GM23248 (cell line): ENCODE measurements around the gene DNAI7.

ENCODE experiments used
- EZH2 ChIP-seq: fragments of 200-600 bp; sonication (generic); IDR thresholded peaks from 2 replicates; pipeline ENCODE4 v1.6.1; 2018; ENCODE audit warnings: antibody characterized with exemption, mild to moderate bottlenecking; ENCODE audit not compliant: insufficient read depth, poor library complexity, severe bottlenecking
- EZH2phosphoT487 ChIP-seq: fragments of 200-600 bp; sonication (generic); IDR thresholded peaks from 2 replicates; pipeline ENCODE4 v1.6.1; 2018; ENCODE audit warnings: antibody characterized with exemption, moderate library complexity, mild to moderate bottlenecking, low read depth; ENCODE audit not compliant: insufficient read depth

DNA sequence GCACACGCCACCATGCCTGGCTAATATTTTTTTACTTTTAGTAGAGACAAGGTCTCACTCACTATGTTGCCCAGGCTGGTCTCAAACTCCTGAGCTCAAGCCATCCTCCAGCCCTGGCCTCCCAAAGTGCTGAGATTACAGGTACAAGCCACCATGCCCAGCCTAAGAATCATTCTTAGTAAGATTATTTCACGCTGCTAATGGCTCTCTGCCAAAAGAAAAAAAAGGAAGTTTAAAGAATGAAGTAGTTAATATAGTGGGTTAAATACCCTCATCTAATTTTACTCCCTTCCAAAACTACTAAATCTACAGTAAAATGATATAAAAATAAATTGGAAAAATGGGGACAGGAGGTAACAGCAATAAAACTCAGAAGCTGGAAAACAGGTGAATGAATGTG is 2.6 kb upstream of the DNAI7 start:
- TF ChIP-seq EZH2: no peak
- no peak for TF ChIP-seq EZH2phosphoT487
